ENCODE data around the gene MBOAT2. TPM values are rescaled to one million over a fixed set of nuclear protein-coding genes. Genes with fewer than 3 reads are reported as not detected.
"Not testable (repeated sequence)": the region's sequence is repeated elsewhere in the genome, so short reads cannot be mapped to it uniquely, and the experiment has no call there.

The MBOAT2 gene
- polyA plus RNA-seq, 1 donor from 2014 or later = 205 TPM

DNA sequence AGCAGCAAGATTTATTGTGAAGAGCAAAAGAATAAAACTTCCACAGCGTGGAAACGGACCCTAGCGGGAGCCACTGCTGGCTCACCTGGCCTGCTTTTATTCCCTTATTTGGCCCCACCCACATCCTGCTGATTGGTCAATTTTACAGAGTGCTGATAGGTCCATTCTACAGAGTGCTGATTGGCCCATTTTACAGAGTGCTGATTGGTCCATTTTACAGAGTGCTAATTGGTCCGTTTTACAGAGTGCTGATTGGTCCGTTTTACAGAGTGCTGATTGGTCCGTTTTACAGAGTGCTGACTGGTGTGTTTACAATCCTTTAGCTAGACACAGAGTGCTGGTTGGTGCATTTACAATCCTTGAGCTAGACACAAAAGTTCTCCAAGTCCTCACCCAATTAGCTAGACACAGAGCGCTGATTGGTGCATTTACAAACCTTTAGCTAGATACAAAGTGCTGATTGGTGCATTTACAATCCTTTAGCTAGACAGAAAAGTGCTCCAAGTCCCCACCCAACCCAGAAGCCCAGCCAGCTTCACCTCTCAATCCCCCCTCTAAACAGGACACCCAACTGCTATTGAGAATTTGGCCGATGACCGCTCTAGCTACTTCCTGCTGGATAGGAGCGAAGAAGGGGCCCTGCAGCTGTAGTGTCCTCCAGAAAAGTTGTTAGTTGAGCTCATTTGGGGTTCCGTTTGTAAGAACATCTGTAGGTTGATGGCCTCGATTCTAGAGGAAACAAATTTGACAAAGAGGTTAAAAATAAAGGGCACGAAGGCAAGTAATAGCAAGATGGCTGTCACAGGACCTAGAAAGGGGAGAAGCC lies 108.2 kb downstream of the MBOAT2 start:
- H3K9me2 ChIP-seq (ENCODE audit: insufficient read depth, low read length); H2AFZ ChIP-seq (ENCODE audit: low read depth, low read length); H3K9me3 ChIP-seq (ENCODE audit: low read length); H3K27me3 ChIP-seq (ENCODE audit: insufficient read depth, low read depth, low read length); H3K4me3 ChIP-seq (ENCODE audit: low read length); H3K9ac ChIP-seq (ENCODE audit: low read length); H3K36me3 ChIP-seq (ENCODE audit: insufficient read depth, low read length); H3K79me2 ChIP-seq (replicated peaks; ENCODE audit: insufficient read depth, low read length); H4K20me1 ChIP-seq (ENCODE audit: insufficient read depth); H3K27ac ChIP-seq (ENCODE audit: low read length); H3F3A ChIP-seq (ENCODE audit: insufficient read depth, low read length, poor library complexity, severe bottlenecking); H3K4me2 ChIP-seq (ENCODE audit: low read length): not testable (repeated sequence)

DNA sequence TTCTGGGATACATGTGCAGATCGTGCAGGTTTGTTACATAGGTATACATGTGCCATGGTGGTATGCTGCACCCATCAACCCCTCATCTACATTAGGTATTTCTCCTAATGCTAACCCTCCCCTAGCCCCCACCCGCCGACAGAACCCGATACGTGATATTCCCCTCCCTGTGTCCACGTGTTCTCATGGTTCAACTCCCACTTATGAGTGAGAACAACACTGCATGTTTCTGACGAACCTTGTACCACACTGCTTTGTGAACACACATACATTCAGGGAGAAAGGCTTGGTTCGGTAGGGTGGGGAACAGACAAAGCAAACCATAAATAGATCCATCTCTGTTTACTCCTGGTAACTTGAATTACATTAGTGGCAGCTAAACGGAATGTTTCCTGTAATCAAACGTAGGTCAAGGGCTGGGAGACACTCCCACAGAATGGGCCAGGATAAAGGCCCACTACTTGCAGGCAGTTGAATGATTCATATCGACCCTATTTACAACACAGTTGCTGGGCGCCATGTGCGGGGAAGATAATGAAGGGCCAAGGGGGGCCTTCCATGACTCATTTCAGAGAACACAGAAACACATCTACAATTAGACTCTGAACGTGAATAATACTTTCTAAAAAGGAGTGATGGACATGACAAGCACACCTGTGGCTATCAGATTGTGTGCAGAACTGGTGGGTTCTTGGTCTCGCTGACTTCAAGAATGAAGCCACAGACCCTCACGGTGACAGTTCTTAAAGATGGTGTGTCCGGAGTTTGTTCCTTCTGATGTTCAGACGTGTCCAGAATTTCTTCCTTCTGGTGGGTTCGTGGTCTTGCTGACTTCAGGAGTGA lies 109.3 kb downstream of the MBOAT2 start:
- H3K4me3 ChIP-seq (ENCODE audit: low read length) = no peak overlapping the region
- H3K27me3 ChIP-seq (ENCODE audit: insufficient read depth, low read depth, low read length) = no peaks in the 10 kb centered on the region
- H3K9ac ChIP-seq (ENCODE audit: low read length) = no peak overlapping the region
- no peaks in the 10 kb centered on the region for H3K79me2 ChIP-seq (replicated peaks; ENCODE audit: insufficient read depth, low read length)
- H4K20me1 ChIP-seq (ENCODE audit: insufficient read depth) = no peaks in the 10 kb centered on the region
- no peak overlapping the region for H3K27ac ChIP-seq (ENCODE audit: low read length)
- no peaks in the 10 kb centered on the region for H3F3A ChIP-seq (ENCODE audit: insufficient read depth, low read length, poor library complexity, severe bottlenecking)
- TF ChIP-seq TAF1 (IDR thresholded peaks at IDR 0.05; ENCODE audit: low read depth) (no peak), RAD21 (conservative IDR thresholded peaks at IDR 0.05) (no peak), MXI1 (conservative IDR thresholded peaks at IDR 0.05; ENCODE audit: poor library complexity, severe bottlenecking) (no peak), EZH2 (IDR thresholded peaks at IDR 0.05; ENCODE audit: borderline replicate concordance, insufficient read depth, low read length, poor library complexity, severe bottlenecking) (no peak), EP300 (conservative IDR thresholded peaks at IDR 0.05; ENCODE audit: poor library complexity, severe bottlenecking) (no peak), CTCF (IDR thresholded peaks at IDR 0.05; ENCODE audit: poor library complexity, severe bottlenecking) (no peak), POLR2AphosphoS5 (IDR thresholded peaks at IDR 0.05) (no peak), SMC3 (conservative IDR thresholded peaks at IDR 0.05; ENCODE audit: poor library complexity) (no peak)
- TF ChIP-seq, protein P1, sequence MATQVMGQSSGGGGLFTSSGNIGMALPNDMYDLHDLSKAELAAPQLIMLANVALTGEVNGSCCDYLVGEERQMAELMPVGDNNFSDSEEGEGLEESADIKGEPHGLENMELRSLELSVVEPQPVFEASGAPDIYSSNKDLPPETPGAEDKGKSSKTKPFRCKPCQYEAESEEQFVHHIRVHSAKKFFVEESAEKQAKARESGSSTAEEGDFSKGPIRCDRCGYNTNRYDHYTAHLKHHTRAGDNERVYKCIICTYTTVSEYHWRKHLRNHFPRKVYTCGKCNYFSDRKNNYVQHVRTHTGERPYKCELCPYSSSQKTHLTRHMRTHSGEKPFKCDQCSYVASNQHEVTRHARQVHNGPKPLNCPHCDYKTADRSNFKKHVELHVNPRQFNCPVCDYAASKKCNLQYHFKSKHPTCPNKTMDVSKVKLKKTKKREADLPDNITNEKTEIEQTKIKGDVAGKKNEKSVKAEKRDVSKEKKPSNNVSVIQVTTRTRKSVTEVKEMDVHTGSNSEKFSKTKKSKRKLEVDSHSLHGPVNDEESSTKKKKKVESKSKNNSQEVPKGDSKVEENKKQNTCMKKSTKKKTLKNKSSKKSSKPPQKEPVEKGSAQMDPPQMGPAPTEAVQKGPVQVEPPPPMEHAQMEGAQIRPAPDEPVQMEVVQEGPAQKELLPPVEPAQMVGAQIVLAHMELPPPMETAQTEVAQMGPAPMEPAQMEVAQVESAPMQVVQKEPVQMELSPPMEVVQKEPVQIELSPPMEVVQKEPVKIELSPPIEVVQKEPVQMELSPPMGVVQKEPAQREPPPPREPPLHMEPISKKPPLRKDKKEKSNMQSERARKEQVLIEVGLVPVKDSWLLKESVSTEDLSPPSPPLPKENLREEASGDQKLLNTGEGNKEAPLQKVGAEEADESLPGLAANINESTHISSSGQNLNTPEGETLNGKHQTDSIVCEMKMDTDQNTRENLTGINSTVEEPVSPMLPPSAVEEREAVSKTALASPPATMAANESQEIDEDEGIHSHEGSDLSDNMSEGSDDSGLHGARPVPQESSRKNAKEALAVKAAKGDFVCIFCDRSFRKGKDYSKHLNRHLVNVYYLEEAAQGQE (IDR thresholded peaks at IDR 0.05; ENCODE audit: borderline replicate concordance) = no peak
- H2AFZ ChIP-seq (ENCODE audit: low read depth, low read length) = no peak overlapping the region
- no peaks in the 10 kb centered on the region for H3K9me2 ChIP-seq (ENCODE audit: insufficient read depth, low read length)
- no peaks in the 10 kb centered on the region for H3K36me3 ChIP-seq (ENCODE audit: insufficient read depth, low read length)
- H3K9me3 ChIP-seq (ENCODE audit: low read length) = no peaks in the 10 kb centered on the region
- H3K4me2 ChIP-seq (ENCODE audit: low read length) = no peak overlapping the region
